Retinal pigment epithelial cell (primary cell): Measurements from ENCODE around the gene DYNLL2.
"Not testable (repeated sequence)": the region's sequence is repeated elsewhere in the genome, so short reads cannot be mapped to it uniquely, and the experiment has no call there.

Experiments
- DNase-seq: peaks from one replicate; pipeline ENCODE4 v3.0.0-alpha.2; 2010; ENCODE audit warnings: low read depth
- H3K4me3 ChIP-seq: 2 replicates; pipeline ENCODE4 v1.5.1; 2011; ENCODE audit warnings: mild to moderate bottlenecking, low read length, control low read depth, moderate library complexity
- TF ChIP-seq, protein P1 (sequence below): conservative IDR thresholded peaks from 2 replicates; pipeline ENCODE4 v1.5.1; 2011; ENCODE audit warnings: low read depth, low read length, control low read depth, inconsistent platforms

The DYNLL2 gene

DNA sequence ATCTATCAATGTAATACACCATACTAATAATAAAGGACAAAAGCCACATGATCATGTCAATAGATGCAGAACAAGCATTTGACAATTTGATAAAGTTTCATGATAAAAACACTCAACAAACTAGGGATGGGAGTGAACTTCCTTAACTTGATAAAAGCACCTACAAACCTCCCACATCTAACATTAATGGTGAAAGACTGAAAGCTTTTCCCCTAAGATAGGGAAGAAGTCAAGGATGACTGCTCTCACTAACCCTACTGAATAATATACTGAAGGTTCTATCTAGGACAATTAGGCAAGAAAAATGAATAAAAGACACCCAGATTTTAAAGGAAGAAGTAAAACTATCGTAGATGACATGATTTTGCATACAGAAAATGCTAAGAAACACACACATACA lies 10.4 kb upstream of the DYNLL2 start:
- TF ChIP-seq, protein P1, sequence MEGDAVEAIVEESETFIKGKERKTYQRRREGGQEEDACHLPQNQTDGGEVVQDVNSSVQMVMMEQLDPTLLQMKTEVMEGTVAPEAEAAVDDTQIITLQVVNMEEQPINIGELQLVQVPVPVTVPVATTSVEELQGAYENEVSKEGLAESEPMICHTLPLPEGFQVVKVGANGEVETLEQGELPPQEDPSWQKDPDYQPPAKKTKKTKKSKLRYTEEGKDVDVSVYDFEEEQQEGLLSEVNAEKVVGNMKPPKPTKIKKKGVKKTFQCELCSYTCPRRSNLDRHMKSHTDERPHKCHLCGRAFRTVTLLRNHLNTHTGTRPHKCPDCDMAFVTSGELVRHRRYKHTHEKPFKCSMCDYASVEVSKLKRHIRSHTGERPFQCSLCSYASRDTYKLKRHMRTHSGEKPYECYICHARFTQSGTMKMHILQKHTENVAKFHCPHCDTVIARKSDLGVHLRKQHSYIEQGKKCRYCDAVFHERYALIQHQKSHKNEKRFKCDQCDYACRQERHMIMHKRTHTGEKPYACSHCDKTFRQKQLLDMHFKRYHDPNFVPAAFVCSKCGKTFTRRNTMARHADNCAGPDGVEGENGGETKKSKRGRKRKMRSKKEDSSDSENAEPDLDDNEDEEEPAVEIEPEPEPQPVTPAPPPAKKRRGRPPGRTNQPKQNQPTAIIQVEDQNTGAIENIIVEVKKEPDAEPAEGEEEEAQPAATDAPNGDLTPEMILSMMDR = no peak
- DNase-seq = no peak
- no peak overlapping the region for H3K4me3 ChIP-seq

DNA sequence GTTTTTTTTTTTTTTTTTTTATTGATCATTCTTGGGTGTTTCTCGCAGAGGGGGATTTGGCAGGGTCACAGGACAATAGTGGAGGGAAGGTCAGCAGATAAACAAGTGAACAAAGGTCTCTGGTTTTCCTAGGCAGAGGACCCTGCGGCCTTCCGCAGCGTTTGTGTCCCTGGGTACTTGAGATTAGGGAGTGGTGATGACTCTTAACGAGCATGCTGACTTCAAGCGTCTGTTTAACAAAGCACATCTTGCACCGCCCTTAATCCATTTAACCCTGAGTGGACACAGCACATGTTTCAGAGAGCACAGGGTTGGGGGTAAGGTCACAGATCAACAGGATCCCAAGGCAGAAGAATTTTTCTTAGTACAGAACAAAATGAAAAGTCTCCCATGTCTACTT lies 10.0 kb upstream of the DYNLL2 start:
- not testable (repeated sequence) for DNase-seq

DNA sequence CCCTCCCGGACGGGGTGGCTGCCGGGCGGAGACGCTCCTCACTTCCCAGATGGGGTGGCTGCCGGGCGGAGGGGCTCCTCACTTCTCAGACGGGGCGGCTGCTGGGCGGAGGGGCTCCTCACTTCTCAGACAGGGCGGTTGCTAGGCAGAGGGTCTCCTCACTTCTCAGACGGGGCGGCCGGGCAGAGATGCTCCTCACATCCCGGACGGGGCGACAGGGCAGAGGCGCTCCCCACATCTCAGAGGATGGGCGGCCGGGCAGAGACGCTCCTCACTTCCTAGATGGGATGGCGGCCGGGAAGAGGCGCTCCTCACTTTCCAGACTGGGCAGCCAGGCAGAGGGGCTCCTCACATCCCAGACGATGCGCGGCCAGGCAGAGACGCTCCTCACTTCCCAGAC lies 8.8 kb upstream of the DYNLL2 start:
- DNase-seq, H3K4me3 ChIP-seq: not testable (repeated sequence)

More for the DNA sequence above, 10.0 kb upstream of the DYNLL2 start:
- H3K4me3 ChIP-seq = not testable (repeated sequence)

DNA sequence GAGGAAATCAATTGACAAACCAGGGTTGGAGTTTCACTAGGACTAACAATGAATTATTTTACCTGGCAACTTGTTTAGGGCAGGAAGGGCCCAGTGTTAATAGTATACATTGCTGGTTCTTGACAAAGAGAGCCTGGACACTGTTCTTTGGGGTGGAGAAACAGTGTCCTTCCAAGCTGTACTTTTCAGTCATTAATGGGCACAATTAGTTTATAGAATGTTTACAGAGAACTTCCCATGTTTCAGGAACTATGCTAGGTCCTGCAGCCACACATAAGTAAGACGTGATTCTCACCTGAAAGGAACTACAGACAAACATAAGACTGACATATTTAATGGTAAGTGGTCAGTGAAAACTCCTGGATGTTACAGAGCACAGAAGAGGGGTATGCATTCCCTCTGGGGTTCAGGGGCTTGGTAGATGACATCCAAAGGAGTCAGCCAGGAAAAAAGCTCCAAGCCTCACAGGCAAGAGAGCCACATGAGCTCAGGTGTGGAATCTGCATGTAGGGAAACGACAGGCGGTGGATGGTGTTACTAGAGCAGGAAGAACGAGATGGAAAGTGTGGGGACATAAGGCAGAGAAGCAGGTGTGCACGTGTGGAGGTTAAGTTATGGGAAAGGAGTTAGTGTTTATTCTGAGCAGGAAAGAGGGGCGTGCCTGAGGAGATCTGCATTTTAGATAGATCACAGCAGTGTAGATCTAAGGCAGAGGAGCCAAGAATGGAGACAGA lies 3.8 kb upstream of the DYNLL2 start:
- TF ChIP-seq, protein P1 = no peak
- H3K4me3 ChIP-seq = no peak overlapping the region
- DNase-seq = no peak

DNA sequence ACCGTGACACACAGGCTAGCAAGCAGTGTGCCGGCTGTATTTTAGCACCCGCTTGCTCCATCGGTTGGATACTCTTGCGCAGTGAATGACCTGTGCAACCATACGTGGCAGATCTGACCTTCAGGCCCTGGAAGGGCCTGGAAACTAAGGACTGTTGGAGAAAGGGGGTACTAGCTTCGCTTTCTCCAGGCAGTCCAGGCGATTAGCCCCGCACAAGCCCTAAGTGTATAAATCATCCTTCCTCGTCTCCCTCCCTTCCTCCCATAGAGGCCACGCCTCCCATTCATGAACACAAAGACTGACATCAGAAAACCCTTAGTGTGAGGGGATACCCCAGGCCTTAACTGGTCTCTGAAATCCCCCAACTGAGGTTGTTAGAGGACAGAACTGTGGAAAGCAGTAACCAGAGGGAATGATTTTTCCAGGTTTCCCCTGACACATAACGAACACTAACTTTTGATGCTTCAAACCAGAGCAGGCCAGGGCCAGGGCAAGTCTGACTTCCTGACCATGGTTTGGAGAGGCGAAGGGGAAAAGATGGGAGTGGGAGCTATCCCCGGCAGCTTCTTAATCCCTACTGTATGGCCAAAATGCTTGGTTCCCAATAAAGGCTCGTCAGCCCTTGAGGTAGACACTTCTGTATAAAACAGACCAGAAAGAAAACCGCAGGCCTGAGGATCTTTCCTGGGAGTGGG lies 1.4 kb upstream of the DYNLL2 start:
- no peak for DNase-seq
- TF ChIP-seq, protein P1 = no peak
- H3K4me3 ChIP-seq = no peak overlapping the region

DNA sequence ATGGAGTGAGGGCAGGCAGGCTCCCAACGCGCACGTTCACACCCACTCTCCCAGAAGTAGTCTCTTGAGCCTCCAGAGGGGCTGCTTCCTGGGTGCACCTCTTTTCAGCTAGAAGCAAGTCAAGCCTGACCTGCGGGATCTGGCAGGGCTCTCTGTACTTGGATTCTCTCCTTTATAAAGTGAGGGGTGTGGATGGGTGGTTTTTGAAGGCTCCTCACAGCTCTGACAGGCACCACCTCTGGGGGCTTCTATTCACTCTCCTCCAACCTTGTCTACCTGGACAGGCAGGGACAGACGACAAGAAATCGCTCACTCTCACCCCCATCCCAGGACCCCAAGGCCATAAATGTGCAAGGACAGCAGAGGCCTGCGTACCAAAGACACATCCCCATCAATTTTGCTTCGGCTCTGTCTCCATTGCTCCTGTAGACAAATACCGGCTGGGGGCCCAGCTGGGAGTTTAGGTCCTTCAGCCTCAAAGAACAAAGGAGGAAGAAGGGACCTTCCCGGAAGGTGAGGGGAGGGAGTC lies 814 bp upstream of the DYNLL2 start:
- no peak for DNase-seq
- TF ChIP-seq, protein P1 = no peak
- H3K4me3 ChIP-seq = peak overlapping the region; percentile 36

DNA sequence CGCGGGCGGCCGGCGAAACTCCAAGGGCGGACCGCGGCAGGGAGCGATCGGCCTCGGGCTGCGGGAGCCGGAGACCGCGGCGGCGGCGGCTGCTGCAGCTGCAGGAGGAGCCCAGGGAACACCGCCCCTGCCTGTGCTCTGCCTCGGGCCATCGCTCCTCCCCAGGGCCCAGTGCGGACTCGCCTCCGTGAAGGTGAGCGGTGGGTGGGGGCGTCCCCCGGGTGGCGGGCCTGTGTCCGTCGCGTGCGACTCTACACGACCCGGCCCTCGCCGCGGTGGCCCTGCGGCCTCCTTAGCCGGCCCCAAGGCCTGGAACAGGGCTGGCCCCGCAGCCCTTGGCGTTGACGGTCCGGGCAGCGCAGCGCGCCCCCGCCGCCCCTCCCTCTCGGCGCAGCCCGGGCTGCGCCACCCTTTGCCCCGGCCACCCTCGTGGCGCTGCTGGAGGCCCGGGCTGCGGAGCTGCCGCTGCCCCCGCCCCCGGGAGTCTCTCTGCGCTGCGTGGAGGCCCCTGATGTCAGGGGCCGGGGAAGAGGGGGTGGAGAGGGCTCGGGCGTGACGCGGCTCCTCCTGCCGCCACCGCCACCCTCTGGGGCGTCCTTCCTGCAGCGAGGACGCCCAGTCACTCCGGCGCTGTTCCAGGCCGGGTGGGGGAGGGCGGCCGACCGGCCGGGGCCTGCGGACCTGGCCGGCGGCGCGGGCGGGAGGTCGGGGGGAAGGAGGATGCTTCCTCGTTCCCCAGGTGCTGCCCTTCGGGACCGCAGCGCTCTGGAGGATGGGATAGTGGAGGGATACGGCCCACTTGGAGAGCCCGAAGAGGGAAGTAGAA lies 485 bp downstream of the DYNLL2 start:
- no peak for DNase-seq
- TF ChIP-seq, protein P1 = no peak
- peak overlapping the region; percentile 94 for H3K4me3 ChIP-seq
